Gastroesophageal sphincter (tissue), 4 donors: ENCODE results near the gene HDAC4. TPM values are rescaled to one million over a fixed set of nuclear protein-coding genes. Genes with fewer than 3 reads are reported as not detected.

Experiments used
- ATAC-seq: fragments of 150-250 bp; one replicate; pipeline ENCODE4 v1.9.1; 2016; ENCODE audit warnings: mild to moderate bottlenecking, moderate library complexity
- H3K27ac ChIP-seq, 4 donors: fragments of 200-600 bp; sonication (generic) in 3 of 4; 1 replicate in 3 of 4; 2 replicates in 1 of 4; pipeline ENCODE4 v1.5.1; 2016 to 2019
- H3K27me3 ChIP-seq: fragments of 200-600 bp; sonication (generic); one replicate; pipeline ENCODE4 v1.5.1; 2019
- H3K36me3 ChIP-seq, 2 donors: fragments of 200-600 bp; sonication (generic); one replicate each; pipeline ENCODE4 v1.5.1; 2019; ENCODE audit warnings: control low read depth in 1 of 2
- H3K4me1 ChIP-seq, 3 donors: fragments of 200-600 bp; sonication (generic); 1 replicate in 2 of 3; 2 replicates in 1 of 3; pipeline ENCODE4 v1.5.1; 2016 to 2019; ENCODE audit warnings: control low read depth in 2 of 3
- H3K4me3 ChIP-seq, 2 donors: fragments of 200-600 bp; sonication (generic); one replicate each; pipeline ENCODE4 v1.5.1; 2019; ENCODE audit warnings: mild to moderate bottlenecking in 1 of 2, moderate library complexity in 1 of 2
- H3K9me3 ChIP-seq, 3 donors: fragments of 200-600 bp; sonication (generic); one replicate each; pipeline ENCODE4 v1.5.1; 2017 to 2019; ENCODE audit warnings: control low read depth in 2 of 3
- EP300 ChIP-seq: sonication (generic); formaldehyde crosslinking; IDR thresholded peaks from one replicate; pipeline ENCODE4 v1.6.1; 2017; ENCODE audit warnings: antibody characterized with exemption, mild to moderate bottlenecking
- POLR2A ChIP-seq, 2 donors: fragments of 450-650 bp; IDR thresholded peaks; one replicate each; pipeline ENCODE4 v1.6.1; 2017; ENCODE audit warnings: antibody characterized with exemption in 2 of 2, mild to moderate bottlenecking in 2 of 2, moderate library complexity in 1 of 2
- POLR2AphosphoS5 ChIP-seq: sonication (generic); formaldehyde crosslinking; IDR thresholded peaks from one replicate; pipeline ENCODE4 v1.6.1; 2017; ENCODE audit warnings: antibody characterized with exemption
- WGBS, 2 donors: methylation state at CpG; one replicate each; pipeline ENCODE4 v1.1.5; 2018; ENCODE audit warnings: low coverage in 1 of 2; 5-methylcytosine and 5-hydroxymethylcytosine counted together
- total RNA-seq, 4 donors: library from RNA; depleted of rRNA; stranded (reverse); fragments of >200 nt; gene quantifications; one replicate each; pipeline ENCODE4 v1.1.0, GENCODE V29; 2016
- TF ChIP-seq, protein P1 (sequence below), 4 experiments: fragments of 200-600 bp in 2 of 4; fragments of 450-650 bp in 2 of 4; sonication (generic) in 1 of 4; IDR thresholded peaks; one replicate each; pipeline ENCODE4 v1.5.1; 2017 to 2019; ENCODE audit warnings: antibody characterized with exemption in 4 of 4, mild to moderate bottlenecking in 2 of 4, moderate library complexity in 2 of 4

Gene HDAC4
- total RNA-seq, 4 donors from 2014 or later = 41.3 to 104 (median 85.8) TPM

GRCh38 chr2:239094867-239095266 lies 306.0 kb downstream of the HDAC4 start:
- Histone ChIP-seq H3K27me3 (no peaks in the 10 kb centered on the region), H3K27ac (no peak overlapping the region), H3K36me3 (peaks cover 0 to 90% of the 10 kb centered on the region in 2 donors), H3K4me3 (no peak overlapping the region), H3K4me1 (no peaks in the 10 kb centered on the region), H3K9me3 (no peaks in the 10 kb centered on the region)
- TF ChIP-seq POLR2AphosphoS5 (no peak), POLR2A (IDR thresholded peaks at IDR 0.05) (no peak), EP300 (no peak)
- TF ChIP-seq, protein P1, sequence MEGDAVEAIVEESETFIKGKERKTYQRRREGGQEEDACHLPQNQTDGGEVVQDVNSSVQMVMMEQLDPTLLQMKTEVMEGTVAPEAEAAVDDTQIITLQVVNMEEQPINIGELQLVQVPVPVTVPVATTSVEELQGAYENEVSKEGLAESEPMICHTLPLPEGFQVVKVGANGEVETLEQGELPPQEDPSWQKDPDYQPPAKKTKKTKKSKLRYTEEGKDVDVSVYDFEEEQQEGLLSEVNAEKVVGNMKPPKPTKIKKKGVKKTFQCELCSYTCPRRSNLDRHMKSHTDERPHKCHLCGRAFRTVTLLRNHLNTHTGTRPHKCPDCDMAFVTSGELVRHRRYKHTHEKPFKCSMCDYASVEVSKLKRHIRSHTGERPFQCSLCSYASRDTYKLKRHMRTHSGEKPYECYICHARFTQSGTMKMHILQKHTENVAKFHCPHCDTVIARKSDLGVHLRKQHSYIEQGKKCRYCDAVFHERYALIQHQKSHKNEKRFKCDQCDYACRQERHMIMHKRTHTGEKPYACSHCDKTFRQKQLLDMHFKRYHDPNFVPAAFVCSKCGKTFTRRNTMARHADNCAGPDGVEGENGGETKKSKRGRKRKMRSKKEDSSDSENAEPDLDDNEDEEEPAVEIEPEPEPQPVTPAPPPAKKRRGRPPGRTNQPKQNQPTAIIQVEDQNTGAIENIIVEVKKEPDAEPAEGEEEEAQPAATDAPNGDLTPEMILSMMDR (IDR thresholded peaks at IDR 0.05) = no peak
- ATAC-seq = no peak
- 87 to 88% methylated on average over 3 to 12 of the region's 17 CpGs for WGBS, 2 donors

DNA sequence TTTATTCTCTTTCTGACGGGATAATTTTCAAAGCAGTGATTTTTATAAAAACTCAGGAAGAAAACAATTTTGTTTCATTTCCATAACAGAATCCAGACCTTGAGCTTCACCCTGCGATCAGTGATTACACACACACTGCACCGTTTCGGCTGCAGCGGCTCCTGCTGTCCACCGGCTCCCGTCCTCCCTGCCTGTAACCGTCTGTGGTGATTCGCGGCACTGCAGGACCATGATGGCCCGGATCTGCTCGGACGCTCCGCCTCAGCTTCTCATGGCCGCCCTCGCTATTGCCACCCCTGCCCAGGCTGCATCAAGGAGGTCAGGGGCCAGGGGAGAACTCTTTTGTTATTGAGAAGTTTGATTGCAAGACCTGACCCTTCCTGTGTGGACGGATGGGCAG lies 306.9 kb downstream of the HDAC4 start:
- TF ChIP-seq POLR2AphosphoS5 (no peak), EP300 (no peak), POLR2A (IDR thresholded peaks at IDR 0.05) (no peak)
- TF ChIP-seq, protein P1 (IDR thresholded peaks at IDR 0.05) = no peak

GRCh38 chr2:239093542-239093941 lies 307.3 kb downstream of the HDAC4 start:
- H3K4me3 ChIP-seq = no peak overlapping the region
- 56% methylated on average over 3 of the region's 7 CpGs; no CpG with 5 or more reads in 1 of the 2 donors for WGBS, 2 donors
- ATAC-seq = no peak
- H3K36me3 ChIP-seq = peaks cover 0 to 90% of the 10 kb centered on the region in 2 donors
- no peak overlapping the region for H3K27ac ChIP-seq
- H3K27me3 ChIP-seq = no peaks in the 10 kb centered on the region
- TF ChIP-seq POLR2A (IDR thresholded peaks at IDR 0.05) = no peak
- TF ChIP-seq POLR2AphosphoS5 = no peak
- TF ChIP-seq, protein P1 (IDR thresholded peaks at IDR 0.05) = no peak
- TF ChIP-seq EP300 = no peak
- H3K4me1 ChIP-seq = no peaks in the 10 kb centered on the region
- no peaks in the 10 kb centered on the region for H3K9me3 ChIP-seq

More for the DNA sequence above, 306.9 kb downstream of the HDAC4 start:
- Histone ChIP-seq H3K4me3 (no peak overlapping the region), H3K36me3 (peaks cover 0 to 90% of the 10 kb centered on the region in 2 donors), H3K9me3 (no peaks in the 10 kb centered on the region), H3K27ac (no peak overlapping the region), H3K27me3 (no peaks in the 10 kb centered on the region), H3K4me1 (no peaks in the 10 kb centered on the region)
- ATAC-seq = no peak
- WGBS, 2 donors = 77 to 80% methylated on average over 1 to 14 of the region's 17 CpGs

DNA sequence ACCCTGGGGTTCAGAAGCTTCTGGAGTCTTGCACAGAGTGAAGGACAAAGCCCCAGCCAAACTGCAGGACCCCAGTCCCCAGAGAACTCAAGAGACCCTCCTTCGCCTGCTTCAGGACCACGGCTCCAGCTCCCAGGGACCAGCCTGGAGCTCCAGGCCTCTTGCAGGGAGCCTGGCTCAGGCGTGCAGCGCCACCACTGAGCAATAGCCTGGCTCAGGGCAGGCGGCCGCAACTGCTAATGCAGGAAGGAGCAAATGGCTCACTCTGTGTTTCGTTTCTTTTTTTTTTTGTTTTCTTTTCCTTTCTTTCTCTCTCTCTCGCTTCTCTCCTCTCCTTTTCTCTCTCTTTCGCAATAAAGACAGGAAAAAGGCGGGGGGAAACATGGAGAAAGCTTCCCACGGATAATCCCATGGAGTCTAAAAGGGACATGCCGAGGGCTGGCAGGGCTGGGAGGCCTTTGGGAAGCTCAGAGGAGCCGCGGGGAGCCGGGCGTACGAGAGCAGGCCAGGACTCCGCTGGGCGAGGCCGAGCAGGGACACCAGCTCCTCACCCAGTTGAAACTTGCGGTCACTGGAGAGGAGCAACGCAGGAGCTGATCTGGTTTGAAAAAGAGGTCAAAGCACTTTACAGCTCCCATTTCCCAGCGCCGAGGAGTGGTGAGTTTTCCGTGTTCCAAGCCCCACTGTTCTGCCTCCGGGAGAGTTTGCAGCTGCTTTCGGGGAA lies 308.1 kb downstream of the HDAC4 start:
- WGBS, 2 donors = 78 to 95% methylated on average over 4 to 6 of the region's 27 CpGs
- no peaks in the 10 kb centered on the region for H3K4me1 ChIP-seq
- TF ChIP-seq, protein P1 (IDR thresholded peaks at IDR 0.05) = no peak
- TF ChIP-seq POLR2AphosphoS5 (no peak), POLR2A (IDR thresholded peaks at IDR 0.05) (no peak), EP300 (no peak)
- no peak overlapping the region for H3K27ac ChIP-seq
- no peaks in the 10 kb centered on the region for H3K9me3 ChIP-seq
- H3K4me3 ChIP-seq = no peak overlapping the region
- no peaks in the 10 kb centered on the region for H3K27me3 ChIP-seq
- peaks cover 0 to 90% of the 10 kb centered on the region in 2 donors for H3K36me3 ChIP-seq
- no peak for ATAC-seq

DNA sequence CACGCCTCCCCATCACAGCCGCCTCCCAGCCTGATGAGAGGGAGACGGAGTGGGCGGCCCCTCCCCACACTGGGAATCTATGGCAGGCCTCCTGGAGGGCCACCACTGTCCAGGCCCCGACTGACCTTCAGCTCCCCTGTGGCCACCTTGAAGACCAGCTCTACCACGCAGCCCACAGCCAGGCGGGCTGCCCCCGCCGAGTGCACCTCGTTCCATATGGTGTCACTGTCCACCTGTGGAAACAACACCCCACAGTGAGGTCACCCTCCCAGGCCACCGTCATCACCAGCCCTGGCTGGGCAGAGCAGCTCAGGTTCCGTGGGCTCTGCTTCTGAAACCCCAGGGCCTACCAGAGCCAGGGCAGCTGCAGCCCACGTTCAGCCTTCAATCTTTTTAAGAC lies 310.9 kb downstream of the HDAC4 start:
- Histone ChIP-seq H3K4me3 (no peak overlapping the region), H3K27ac (no peak overlapping the region), H3K27me3 (no peaks in the 10 kb centered on the region), H3K9me3 (no peaks in the 10 kb centered on the region), H3K36me3 (peaks cover 0 to 81% of the 10 kb centered on the region in 2 donors), H3K4me1 (no peaks in the 10 kb centered on the region)
- no peak for ATAC-seq
- no peak for TF ChIP-seq POLR2A (IDR thresholded peaks at IDR 0.05)
- TF ChIP-seq POLR2AphosphoS5 = no peak
- TF ChIP-seq EP300 = no peak
- TF ChIP-seq, protein P1 (IDR thresholded peaks at IDR 0.05) = no peak
- WGBS, 2 donors = 72 to 87% methylated on average over 2 to 6 of the region's 13 CpGs
